ENCODE data around the gene OPTC.
"Not testable (repeated sequence)": the region's sequence is repeated elsewhere in the genome, so short reads cannot be mapped to it uniquely, and the experiment has no call there.

The OPTC gene, protein sequence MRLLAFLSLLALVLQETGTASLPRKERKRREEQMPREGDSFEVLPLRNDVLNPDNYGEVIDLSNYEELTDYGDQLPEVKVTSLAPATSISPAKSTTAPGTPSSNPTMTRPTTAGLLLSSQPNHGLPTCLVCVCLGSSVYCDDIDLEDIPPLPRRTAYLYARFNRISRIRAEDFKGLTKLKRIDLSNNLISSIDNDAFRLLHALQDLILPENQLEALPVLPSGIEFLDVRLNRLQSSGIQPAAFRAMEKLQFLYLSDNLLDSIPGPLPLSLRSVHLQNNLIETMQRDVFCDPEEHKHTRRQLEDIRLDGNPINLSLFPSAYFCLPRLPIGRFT

GRCh38 chr1:203493901-203494300 lies at the start of gene OPTC:
TSS of gene OPTC (plus strand) at chr1:203494153. CDS start at chr1:203496006, 1,853 bp downstream.
- peaks cover 20% of the 10 kb centered on the region for H3K4me1 ChIP-seq (ENCODE audit: control insufficient read depth, insufficient read depth, low read length)

GRCh38 chr1:203444171-203444576 lies 49.8 kb upstream of the OPTC start:
- Histone ChIP-seq H3K36me3 (ENCODE audit: control insufficient read depth, insufficient read depth, low read length) (no peaks in the 10 kb centered on the region), H3K9ac (ENCODE audit: low read depth, low read length) (no peak overlapping the region), H3K4me1 (ENCODE audit: control insufficient read depth, insufficient read depth, low read length) (peaks cover 14% of the 10 kb centered on the region), H3K9me3 (ENCODE audit: control insufficient read depth, insufficient read depth, low read length) (peaks cover 5% of the 10 kb centered on the region), H3K4me3 (ENCODE audit: low read depth, low read length) (no peak overlapping the region), H3K27me3 (ENCODE audit: control insufficient read depth, insufficient read depth, low read length) (peaks cover 2% of the 10 kb centered on the region)

More at GRCh38 chr1:203493901-203494300, at the start of gene OPTC:
- Histone ChIP-seq H3K4me3 (ENCODE audit: low read depth, low read length) (no peak within 1 kb of the TSS), H3K36me3 (ENCODE audit: control insufficient read depth, insufficient read depth, low read length) (no peaks in the 10 kb centered on the region), H3K9me3 (ENCODE audit: control insufficient read depth, insufficient read depth, low read length) (no peaks in the 10 kb centered on the region), H3K9ac (ENCODE audit: low read depth, low read length) (no peak within 1 kb of the TSS), H3K27me3 (ENCODE audit: control insufficient read depth, insufficient read depth, low read length) (peaks cover 4% of the 10 kb centered on the region)

DNA sequence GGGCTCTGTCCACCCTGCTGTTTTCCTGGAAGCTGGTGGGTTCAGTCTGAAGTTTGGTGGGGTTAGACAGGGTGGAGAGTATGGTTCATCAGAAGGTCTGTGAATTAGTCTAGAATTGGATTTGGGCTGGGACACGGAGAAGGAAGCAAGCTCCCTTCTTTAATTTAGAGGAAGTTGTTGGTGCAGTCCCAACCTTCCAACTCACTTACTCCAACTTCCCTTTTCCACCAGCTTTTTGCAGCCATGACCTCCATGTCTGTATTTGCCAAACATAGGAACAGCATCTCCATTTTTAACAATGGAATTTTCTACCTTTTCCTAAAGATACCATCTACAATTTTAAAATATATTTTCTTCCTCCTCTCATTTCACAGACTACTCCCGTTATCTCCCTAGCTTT lies 46.8 kb upstream of the OPTC start:
- H3K27me3 ChIP-seq (ENCODE audit: control insufficient read depth, insufficient read depth, low read length): peaks cover 2% of the 10 kb centered on the region
- H3K36me3 ChIP-seq (ENCODE audit: control insufficient read depth, insufficient read depth, low read length): no peaks in the 10 kb centered on the region
- H3K9me3 ChIP-seq (ENCODE audit: control insufficient read depth, insufficient read depth, low read length): peaks cover 5% of the 10 kb centered on the region
- H3K4me1 ChIP-seq (ENCODE audit: control insufficient read depth, insufficient read depth, low read length): peaks cover 16% of the 10 kb centered on the region
- no peak overlapping the region for H3K4me3 ChIP-seq (ENCODE audit: low read depth, low read length)
- no peak overlapping the region for H3K9ac ChIP-seq (ENCODE audit: low read depth, low read length)

DNA sequence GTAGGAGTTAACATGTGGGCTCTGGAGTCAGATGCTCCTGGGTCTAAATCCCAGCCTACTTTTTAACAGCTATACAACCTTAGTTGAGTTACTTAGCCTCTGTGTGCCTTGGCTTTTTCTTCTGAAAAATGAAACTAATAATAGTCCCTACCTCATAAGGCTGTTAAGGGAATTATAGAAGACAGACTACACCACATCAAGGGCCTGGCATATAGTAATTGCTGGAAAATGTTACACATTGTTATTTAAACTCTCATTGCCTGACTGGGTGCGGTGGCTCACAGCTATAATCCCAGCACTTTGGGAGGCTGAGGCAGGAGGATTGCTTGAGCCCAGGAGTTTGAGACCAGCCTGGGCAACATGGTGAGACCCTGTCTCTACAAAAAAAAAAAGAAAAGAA lies 46.4 kb upstream of the OPTC start:
- not testable (repeated sequence) for H3K9ac ChIP-seq (ENCODE audit: low read depth, low read length); H3K4me3 ChIP-seq (ENCODE audit: low read depth, low read length); H3K9me3 ChIP-seq (ENCODE audit: control insufficient read depth, insufficient read depth, low read length); H3K27me3 ChIP-seq (ENCODE audit: control insufficient read depth, insufficient read depth, low read length); H3K36me3 ChIP-seq (ENCODE audit: control insufficient read depth, insufficient read depth, low read length)
- peaks cover 16% of the 10 kb centered on the region for H3K4me1 ChIP-seq (ENCODE audit: control insufficient read depth, insufficient read depth, low read length)

DNA sequence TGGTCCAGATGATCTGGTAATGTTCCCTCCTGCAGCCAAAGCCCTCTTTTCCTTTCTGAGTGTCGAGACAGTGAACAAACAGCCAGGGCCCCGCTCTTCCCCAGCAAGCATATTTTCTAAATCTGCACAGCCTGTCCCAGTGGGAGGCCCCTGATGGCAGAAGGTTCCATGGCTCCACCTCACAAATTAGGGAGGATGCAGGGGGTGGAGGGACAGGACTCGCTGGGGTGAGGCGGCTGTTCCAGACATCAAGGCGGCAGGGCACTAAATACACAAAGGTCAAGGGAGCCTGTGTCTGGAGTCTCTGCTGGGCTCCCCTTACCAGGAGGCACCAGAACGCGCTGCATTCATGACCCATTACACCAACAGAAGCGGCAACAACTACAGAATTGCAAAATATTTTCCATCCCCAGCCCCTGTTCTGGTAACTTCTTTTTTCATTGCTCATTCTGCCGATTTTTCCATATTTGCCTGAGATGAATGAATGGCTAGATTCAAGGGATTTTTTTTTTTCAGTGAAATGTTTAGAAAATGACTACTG lies 45.4 kb upstream of the OPTC start:
- Histone ChIP-seq H3K9me3 (ENCODE audit: control insufficient read depth, insufficient read depth, low read length) (peaks cover 5% of the 10 kb centered on the region), H3K27me3 (ENCODE audit: control insufficient read depth, insufficient read depth, low read length) (no peaks in the 10 kb centered on the region), H3K9ac (ENCODE audit: low read depth, low read length) (no peak overlapping the region), H3K36me3 (ENCODE audit: control insufficient read depth, insufficient read depth, low read length) (no peaks in the 10 kb centered on the region), H3K4me1 (ENCODE audit: control insufficient read depth, insufficient read depth, low read length) (peaks cover 14% of the 10 kb centered on the region), H3K4me3 (ENCODE audit: low read depth, low read length) (no peak overlapping the region)

DNA sequence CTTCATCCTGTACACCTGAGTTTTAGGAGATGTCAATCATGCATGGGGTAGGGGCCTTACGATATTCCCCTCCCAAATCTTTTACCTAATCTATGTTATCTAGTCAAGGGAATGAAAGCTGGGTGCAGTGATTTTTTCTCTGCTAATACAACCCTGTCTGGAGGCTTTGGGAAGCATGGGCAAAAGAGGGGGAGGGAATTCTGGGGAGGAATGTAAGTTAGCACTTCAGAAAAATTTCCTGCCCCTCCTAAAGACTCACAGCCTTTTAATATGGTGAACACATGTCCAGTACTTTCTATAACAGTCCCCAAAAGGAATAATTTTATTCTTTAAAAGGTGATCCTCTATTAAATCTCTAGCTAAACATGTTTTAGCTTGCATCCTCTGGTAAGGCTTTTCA lies 44.0 kb upstream of the OPTC start:
- no peak overlapping the region for H3K9ac ChIP-seq (ENCODE audit: low read depth, low read length)

GRCh38 chr1:203450479-203451149 lies 43.3 kb upstream of the OPTC start:
- Histone ChIP-seq H3K4me1 (ENCODE audit: control insufficient read depth, insufficient read depth, low read length) (peaks cover 12% of the 10 kb centered on the region), H3K27me3 (ENCODE audit: control insufficient read depth, insufficient read depth, low read length) (no peaks in the 10 kb centered on the region), H3K4me3 (ENCODE audit: low read depth, low read length) (no peak overlapping the region), H3K9me3 (ENCODE audit: control insufficient read depth, insufficient read depth, low read length) (no peaks in the 10 kb centered on the region), H3K9ac (ENCODE audit: low read depth, low read length) (peak overlapping the region; percentile 10), H3K36me3 (ENCODE audit: control insufficient read depth, insufficient read depth, low read length) (no peaks in the 10 kb centered on the region)

More for the DNA sequence above, 44.0 kb upstream of the OPTC start:
- H3K4me1 ChIP-seq (ENCODE audit: control insufficient read depth, insufficient read depth, low read length): peaks cover 12% of the 10 kb centered on the region
- peaks cover 5% of the 10 kb centered on the region for H3K9me3 ChIP-seq (ENCODE audit: control insufficient read depth, insufficient read depth, low read length)
- no peaks in the 10 kb centered on the region for H3K36me3 ChIP-seq (ENCODE audit: control insufficient read depth, insufficient read depth, low read length)
- no peaks in the 10 kb centered on the region for H3K27me3 ChIP-seq (ENCODE audit: control insufficient read depth, insufficient read depth, low read length)
- no peak overlapping the region for H3K4me3 ChIP-seq (ENCODE audit: low read depth, low read length)

DNA sequence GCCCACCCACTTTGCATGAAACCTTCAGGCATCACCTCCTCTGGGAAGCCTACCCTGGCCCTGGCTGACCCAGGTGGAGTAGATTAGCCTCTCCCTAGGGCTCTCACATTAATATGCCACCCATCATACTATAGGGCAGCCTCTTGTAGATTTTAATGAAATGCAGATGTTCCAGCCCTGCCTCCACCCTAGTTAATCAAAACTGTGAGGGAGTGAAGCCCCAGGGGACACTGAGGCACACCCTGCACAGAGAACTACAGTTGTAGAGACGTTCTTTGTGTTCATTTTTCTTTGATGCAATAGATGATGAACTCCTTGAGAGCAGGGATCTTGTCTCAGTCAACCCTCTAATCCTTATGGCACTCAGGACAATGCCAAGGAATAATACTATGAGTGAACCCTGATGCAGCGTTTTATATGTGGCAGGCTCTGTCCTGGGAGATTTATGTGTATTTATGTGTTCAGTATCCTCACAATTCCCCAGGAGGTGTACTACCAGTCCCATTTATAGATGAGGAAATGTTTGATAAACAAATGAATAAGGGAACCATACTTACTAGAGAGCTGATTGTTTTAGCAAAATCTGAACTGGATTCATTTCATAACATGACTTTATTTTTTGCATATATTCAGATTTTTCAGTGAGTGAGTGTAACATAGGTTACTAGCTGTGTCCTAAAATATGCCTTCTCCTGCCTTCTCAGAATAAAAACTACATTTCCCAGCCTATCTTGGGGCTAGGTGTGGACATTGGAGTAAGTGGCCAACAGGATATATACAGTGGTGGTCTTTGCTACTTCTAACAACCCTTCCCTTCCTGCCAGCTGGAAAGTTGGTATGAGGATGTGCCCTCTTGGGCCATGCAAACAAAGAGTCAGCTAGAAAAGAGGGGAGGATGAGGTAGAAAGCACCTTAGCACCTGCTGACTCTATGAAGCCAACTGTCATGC lies 41.8 kb upstream of the OPTC start:
- Histone ChIP-seq H3K9ac (ENCODE audit: low read depth, low read length) (no peak overlapping the region), H3K4me3 (ENCODE audit: low read depth, low read length) (no peak overlapping the region), H3K36me3 (ENCODE audit: control insufficient read depth, insufficient read depth, low read length) (no peaks in the 10 kb centered on the region), H3K9me3 (ENCODE audit: control insufficient read depth, insufficient read depth, low read length) (no peaks in the 10 kb centered on the region), H3K4me1 (ENCODE audit: control insufficient read depth, insufficient read depth, low read length) (peaks cover 15% of the 10 kb centered on the region), H3K27me3 (ENCODE audit: control insufficient read depth, insufficient read depth, low read length) (no peaks in the 10 kb centered on the region)

DNA sequence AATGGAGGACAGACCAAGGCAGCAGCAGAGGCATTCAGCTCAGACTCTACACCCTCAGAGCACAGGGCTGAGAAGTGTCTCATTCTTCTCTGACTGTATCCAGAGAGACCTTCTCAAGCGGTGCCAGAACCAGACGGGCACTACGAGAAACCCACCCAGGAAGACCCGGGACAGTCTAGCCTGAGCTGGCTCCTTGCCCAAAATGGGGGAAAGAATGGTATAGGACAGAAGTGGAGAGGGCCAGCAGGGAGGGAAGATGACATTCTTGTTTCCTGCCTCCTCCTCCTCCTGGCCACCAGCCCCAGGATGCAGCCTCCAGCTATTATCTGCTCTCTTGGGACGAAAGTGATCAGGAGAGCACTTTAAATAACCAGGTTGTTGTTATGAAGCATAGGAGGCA lies 40.9 kb upstream of the OPTC start:
- no peaks in the 10 kb centered on the region for H3K36me3 ChIP-seq (ENCODE audit: control insufficient read depth, insufficient read depth, low read length)
- H3K4me3 ChIP-seq (ENCODE audit: low read depth, low read length): no peak overlapping the region
- no peak overlapping the region for H3K9ac ChIP-seq (ENCODE audit: low read depth, low read length)
- peaks cover 15% of the 10 kb centered on the region for H3K4me1 ChIP-seq (ENCODE audit: control insufficient read depth, insufficient read depth, low read length)
- no peaks in the 10 kb centered on the region for H3K27me3 ChIP-seq (ENCODE audit: control insufficient read depth, insufficient read depth, low read length)
- no peaks in the 10 kb centered on the region for H3K9me3 ChIP-seq (ENCODE audit: control insufficient read depth, insufficient read depth, low read length)

- H3K36me3 ChIP-seq (ENCODE audit: control insufficient read depth, insufficient read depth, low read length): no peaks in the 10 kb centered on the region
- no peak overlapping the region for H3K4me3 ChIP-seq (ENCODE audit: low read depth, low read length)
- H3K9me3 ChIP-seq (ENCODE audit: control insufficient read depth, insufficient read depth, low read length): no peaks in the 10 kb centered on the region
- no peak overlapping the region for H3K9ac ChIP-seq (ENCODE audit: low read depth, low read length)
- peaks cover 10% of the 10 kb centered on the region for H3K4me1 ChIP-seq (ENCODE audit: control insufficient read depth, insufficient read depth, low read length)
- no peaks in the 10 kb centered on the region for H3K27me3 ChIP-seq (ENCODE audit: control insufficient read depth, insufficient read depth, low read length)
These were observed 40.3 kb upstream of the OPTC start for GRCh38 chr1:203453616-203454015.

DNA sequence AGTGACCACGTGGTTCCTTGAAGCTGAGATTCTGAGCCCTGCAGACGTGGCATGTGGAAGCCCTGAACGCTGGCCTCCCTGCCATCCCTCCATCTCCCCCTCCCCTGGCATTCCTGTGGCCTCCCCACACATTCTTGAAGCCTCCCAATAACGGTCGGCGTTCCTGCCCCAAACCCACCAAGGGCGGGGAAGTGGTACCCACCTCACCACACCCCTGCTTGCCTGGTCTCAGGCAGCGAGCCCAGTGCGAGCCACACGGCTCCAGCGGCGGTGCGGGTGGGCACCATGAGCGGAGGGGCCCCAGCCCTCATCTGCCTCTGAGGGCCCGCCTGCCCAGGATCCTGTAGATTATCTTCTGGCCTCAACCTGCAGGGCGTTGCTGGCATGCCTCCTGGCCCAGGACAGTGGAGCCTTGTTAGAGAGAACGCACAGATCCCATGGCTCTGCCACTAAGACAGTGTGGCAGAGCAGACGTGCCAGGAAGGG lies 38.9 kb upstream of the OPTC start:
- peaks cover 10% of the 10 kb centered on the region for H3K4me1 ChIP-seq (ENCODE audit: control insufficient read depth, insufficient read depth, low read length)
- H3K9ac ChIP-seq (ENCODE audit: low read depth, low read length): no peak overlapping the region

More for the DNA sequence above, 38.9 kb upstream of the OPTC start:
- Histone ChIP-seq H3K9me3 (ENCODE audit: control insufficient read depth, insufficient read depth, low read length) (no peaks in the 10 kb centered on the region), H3K4me3 (ENCODE audit: low read depth, low read length) (no peak overlapping the region), H3K36me3 (ENCODE audit: control insufficient read depth, insufficient read depth, low read length) (no peaks in the 10 kb centered on the region), H3K27me3 (ENCODE audit: control insufficient read depth, insufficient read depth, low read length) (no peaks in the 10 kb centered on the region)
